ENCODE results near the gene EPHX1.

- TF ChIP-seq CTCF (IDR thresholded peaks at IDR 0.05) (no peak), EZH2 (IDR thresholded peaks at IDR 0.05; ENCODE audit: borderline replicate concordance, insufficient read depth, low read depth, low read length, poor library complexity, severe bottlenecking) (no peak)
Measured at GRCh38 chr1:225889743-225890142, 79.8 kb downstream of the EPHX1 start.
